Articular chondrocyte of knee joint (primary cell): ENCODE results near the gene WDR87. TPM values are rescaled to one million over a fixed set of nuclear protein-coding genes. Genes with fewer than 3 reads are reported as not detected.

Source experiments
- total RNA-seq: library from RNA; depleted of rRNA; stranded (reverse); fragments of >200 nt; gene quantifications from 2 replicates; pipeline ENCODE4 v1.2.3, GENCODE V29; 2012

Gene WDR87
- total RNA-seq, result not detected in 2 replicates

GRCh38 chr19:37905946-37906868 is at the start of gene WDR87:
Gene WDR87, minus strand, starts transcription at chr19:37906594. Its CDS starts 8,355 bp downstream, at chr19:37898239.

GRCh38 chr19:37906869-37907734 is 708 bp upstream of the WDR87 start, which contains the start of gene SIPA1L3:
Gene SIPA1L3, plus strand, starts transcription at chr19:37907208. Its CDS starts 174,358 bp downstream, at chr19:38081566.

Other genes with a start within 250 kb of the WDR87 start
- 4.3 and 6.8 TPM in 2 replicates for gene ZNF607, start 186.8 kb downstream of the WDR87 start, total RNA-seq
- gene ZNF573, start 127.0 kb downstream of the WDR87 start, total RNA-seq, result 9.4 and 14.2 TPM in 2 replicates
- gene SIPA1L3, start 614 bp upstream of the WDR87 start, total RNA-seq, result 17.8 and 18.9 TPM in 2 replicates